GM20431 (cell line): ENCODE measurements around the gene SLC38A5.
"Not testable (repeated sequence)": the region's sequence is repeated elsewhere in the genome, so short reads cannot be mapped to it uniquely, and the experiment has no call there.

Source experiments
- in situ Hi-C: fragments of 300-500 bp; cut with MseI, MboI; formaldehyde crosslinking; loops from one replicate; pipeline ENCODE4 v1.15.0; 2020; ENCODE audit warnings: low sequenced_read_pairs; ENCODE audit not compliant: unreplicated experiment

The SLC38A5 gene

DNA sequence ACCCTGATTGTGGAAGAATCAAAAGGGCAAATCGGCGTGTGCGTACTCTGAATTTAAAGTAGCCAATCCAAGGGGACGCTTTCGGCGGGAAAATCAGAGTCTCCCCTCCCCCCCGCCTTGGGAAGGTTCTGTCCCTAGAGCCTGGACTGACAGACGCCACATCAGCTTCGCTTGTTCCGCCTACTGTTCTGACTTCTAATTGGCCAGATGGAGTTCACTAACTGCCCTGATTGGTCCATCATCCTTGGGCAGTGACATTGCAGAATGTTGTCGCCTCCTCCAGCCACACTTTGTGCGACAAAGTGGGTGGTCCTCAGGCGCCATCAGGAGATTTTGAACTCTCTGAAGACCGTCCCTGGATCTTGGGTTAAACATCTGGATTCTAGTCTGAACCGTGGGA is 58.2 kb downstream of the SLC38A5 start, which contains the start of gene SSX4B:
Gene SSX4B (minus strand): TSS at position 101 of the 400 bp plus-strand sequence. CDS start 588 bp downstream, outside the sequence.
- in situ Hi-C loops, result not testable (repeated sequence)
